Astrocyte (in vitro differentiated cells and primary cell): Measurements from ENCODE around the gene COX4I2.

Source experiments
- EZH2 ChIP-seq: IDR thresholded peaks from 2 replicates; pipeline ENCODE4 v1.6.1; 2012; ENCODE audit warnings: mild to moderate bottlenecking, low read length, inconsistent platforms; ENCODE audit not compliant: insufficient read depth
- TF ChIP-seq, protein P1 (sequence below): IDR thresholded peaks from 2 replicates; pipeline ENCODE4 v1.5.1; 2011; ENCODE audit warnings: low read depth, mild to moderate bottlenecking, inconsistent platforms, low read length, moderate library complexity; ENCODE audit not compliant: insufficient read depth

GRCh38 chr20:31677553-31678260 lies 40.0 kb downstream of the COX4I2 start:
- TF ChIP-seq, protein P1, sequence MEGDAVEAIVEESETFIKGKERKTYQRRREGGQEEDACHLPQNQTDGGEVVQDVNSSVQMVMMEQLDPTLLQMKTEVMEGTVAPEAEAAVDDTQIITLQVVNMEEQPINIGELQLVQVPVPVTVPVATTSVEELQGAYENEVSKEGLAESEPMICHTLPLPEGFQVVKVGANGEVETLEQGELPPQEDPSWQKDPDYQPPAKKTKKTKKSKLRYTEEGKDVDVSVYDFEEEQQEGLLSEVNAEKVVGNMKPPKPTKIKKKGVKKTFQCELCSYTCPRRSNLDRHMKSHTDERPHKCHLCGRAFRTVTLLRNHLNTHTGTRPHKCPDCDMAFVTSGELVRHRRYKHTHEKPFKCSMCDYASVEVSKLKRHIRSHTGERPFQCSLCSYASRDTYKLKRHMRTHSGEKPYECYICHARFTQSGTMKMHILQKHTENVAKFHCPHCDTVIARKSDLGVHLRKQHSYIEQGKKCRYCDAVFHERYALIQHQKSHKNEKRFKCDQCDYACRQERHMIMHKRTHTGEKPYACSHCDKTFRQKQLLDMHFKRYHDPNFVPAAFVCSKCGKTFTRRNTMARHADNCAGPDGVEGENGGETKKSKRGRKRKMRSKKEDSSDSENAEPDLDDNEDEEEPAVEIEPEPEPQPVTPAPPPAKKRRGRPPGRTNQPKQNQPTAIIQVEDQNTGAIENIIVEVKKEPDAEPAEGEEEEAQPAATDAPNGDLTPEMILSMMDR, result no peak
- no peak for TF ChIP-seq EZH2
